CD4-positive, alpha-beta memory T cell (primary cell): Measurements from ENCODE around the gene TGFBR1. TPM values are rescaled to one million over a fixed set of nuclear protein-coding genes. Genes with fewer than 3 reads are reported as not detected.

Source experiments
- CTCF ChIA-PET: fragments of 350-600 bp; sonication (Branson Sonifier 250); formaldehyde crosslinking; loops from one replicate; lab custom pipeline; 2021; ENCODE audit warnings: inconsistent platforms; ENCODE audit not compliant: partially characterized antibody; lab: Charles Lee
- POLR2A ChIA-PET: fragments of 350-600 bp; sonication (Branson Sonifier 250); formaldehyde crosslinking; loops from one replicate; lab custom pipeline; 2021; ENCODE audit not compliant: partially characterized antibody; lab: Charles Lee
- DNase-seq, 5 donors: peaks; one replicate each; pipeline versions ENCODE4 v3.0.0 to v3.0.0-alpha.2; 2020 to 2022; ENCODE audit warnings: mixed read lengths in 1 of 5
- H3K27ac ChIP-seq: one replicate; pipeline ENCODE4 v1.7.0; 2013; ENCODE audit warnings: low read depth, low read length
- H3K27me3 ChIP-seq: 2 replicates; pipeline ENCODE4 v1.7.0; 2013; ENCODE audit warnings: mild to moderate bottlenecking, low read length, moderate library complexity; ENCODE audit not compliant: insufficient read depth
- H3K36me3 ChIP-seq: 2 replicates; pipeline ENCODE4 v1.7.0; 2013; ENCODE audit warnings: mild to moderate bottlenecking, low read length, moderate library complexity; ENCODE audit not compliant: insufficient read depth
- H3K4me1 ChIP-seq: 2 replicates; pipeline ENCODE4 v1.7.0; 2013; ENCODE audit warnings: mild to moderate bottlenecking, low read length, moderate library complexity; ENCODE audit not compliant: insufficient read depth
- H3K4me3 ChIP-seq, 2 donors: one replicate each; pipeline ENCODE4 v1.7.0; 2013; ENCODE audit warnings: low read length in 2 of 2, mild to moderate bottlenecking in 1 of 2
- H3K9me3 ChIP-seq, 2 donors: one replicate each; pipeline ENCODE4 v1.7.0; 2013; ENCODE audit warnings: low read length in 2 of 2, control low read depth in 1 of 2; ENCODE audit not compliant: control insufficient read depth in 1 of 2
- H3K27ac Mint-ChIP-seq, 7 donors: one replicate each; pipeline ENCODE4 v1.8.0; 2020 to 2021; ENCODE audit warnings: mixed read lengths in 7 of 7, mild to moderate bottlenecking in 6 of 7, inconsistent platforms in 3 of 7, moderate library complexity in 3 of 7
- H3K27me3 Mint-ChIP-seq, 2 donors: one replicate each; pipeline ENCODE4 v1.8.0; 2020 to 2021; ENCODE audit warnings: mixed read lengths in 2 of 2
- H3K36me3 Mint-ChIP-seq, 2 donors: one replicate each; pipeline ENCODE4 v1.8.0; 2020 to 2021; ENCODE audit warnings: mixed read lengths in 2 of 2, inconsistent platforms in 1 of 2, mild to moderate bottlenecking in 1 of 2
- H3K4me1 Mint-ChIP-seq, 4 donors: one replicate each; pipeline ENCODE4 v1.8.0; 2020 to 2021; ENCODE audit warnings: mixed read lengths in 4 of 4, mild to moderate bottlenecking in 1 of 4
- H3K4me3 Mint-ChIP-seq, 8 donors: one replicate each; pipeline ENCODE4 v1.8.0; 2020 to 2021; ENCODE audit warnings: mixed read lengths in 8 of 8, mild to moderate bottlenecking in 7 of 8, moderate library complexity in 6 of 8, inconsistent platforms in 3 of 8
- H3K9me3 Mint-ChIP-seq, 8 donors: one replicate each; pipeline ENCODE4 v1.8.0; 2020 to 2021; ENCODE audit warnings: mixed read lengths in 8 of 8, mild to moderate bottlenecking in 5 of 8, inconsistent platforms in 3 of 8, moderate library complexity in 1 of 8
- intact Hi-C: fragments of 100-400 bp; cut with micrococcal nuclease; formaldehyde crosslinking; loops from one replicate; pipeline ENCODE4 v1.15.1; 2023
- polyA plus RNA-seq, 2 donors: library from polyadenylated mRNA; unstranded; fragments of 300-500 nt; fragmentation: Illumina TruSeq; gene quantifications; one replicate each; pipeline ENCODE4 v1.2.3, GENCODE V29; 2021
- total RNA-seq, 2 experiments: library from RNA; stranded (reverse); gene quantifications; one replicate each; pipeline ENCODE4 v1.2.3, GENCODE V29; 2021

TGFBR1 gene
- total and polyA plus RNA-seq, 4 experiments from 2014 or later = 19.1 to 27.4 (median 23.9) TPM

- no peak for DNase-seq
- ChIA-PET CTCF (interaction anchor here (1.0 to 1.8 kb wide), 3 partner anchors 67 to 76 kb away, joined by 3 to 4 read pairs (median 4); no protein-coding TSS in a partner anchor), POLR2A (interaction anchor here (0.6 to 7.2 kb wide), 2 partner anchors 15 to 81 kb away, joined by 3 to 58 read pairs; no protein-coding TSS in a partner anchor)
- Histone ChIP-seq H3K4me3 (no peak overlapping the region), H3K4me1 (peaks cover 37% of the 10 kb centered on the region), H3K9me3 (no peaks in the 10 kb centered on the region), H3K27me3 (no peaks in the 10 kb centered on the region), H3K27ac (no peak overlapping the region), H3K36me3 (no peaks in the 10 kb centered on the region)
- intact Hi-C loops = no loop called here
- Mint-ChIP-seq H3K4me1 (peaks cover 33 to 82% (median 55%) of the 10 kb centered on the region in 4 donors), H3K4me3 (no peak overlapping the region), H3K36me3 (no peaks in the 10 kb centered on the region), H3K27ac (peak overlapping the region in 6 of 7 donors; percentile 6 to 73 (median 40)), H3K27me3 (no peaks in the 10 kb centered on the region), H3K9me3 (peaks cover 0 to 2% (median 0%) of the 10 kb centered on the region in 8 donors)
Measured at GRCh38 chr9:99074902-99075245, 30.0 kb upstream of the TGFBR1 start.

DNA sequence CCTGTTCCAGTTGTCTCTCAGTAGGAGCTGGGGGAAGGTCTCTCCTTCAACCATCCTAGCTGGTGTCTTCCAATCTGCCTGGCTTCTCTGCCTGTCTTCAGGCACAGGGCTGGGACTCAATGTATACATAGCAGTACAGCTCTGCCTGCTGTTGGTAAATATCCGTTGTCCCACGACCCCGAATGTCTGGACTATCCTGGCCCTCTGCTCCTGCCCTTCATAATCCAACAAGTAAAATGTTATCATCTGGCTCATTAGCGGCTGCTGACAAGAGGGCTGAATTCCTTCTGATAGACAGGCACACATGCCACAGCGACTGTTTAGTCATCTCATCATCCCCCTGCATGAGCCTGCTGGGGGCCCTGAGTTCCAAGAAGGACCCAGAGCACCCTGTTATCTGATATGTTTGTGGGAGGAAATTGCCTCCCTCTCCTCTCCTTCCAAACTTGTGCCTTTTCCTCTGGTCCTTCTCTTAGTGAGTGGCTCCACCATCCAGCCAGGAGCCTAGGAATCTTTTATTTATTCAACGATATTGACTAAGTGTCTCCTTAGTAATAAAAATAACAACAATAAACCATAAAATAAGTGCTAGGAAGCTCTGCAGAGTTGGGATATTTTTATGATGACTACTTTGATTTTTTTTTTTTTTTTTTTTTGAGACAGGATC lies 29.5 kb upstream of the TGFBR1 start:
- H3K27ac Mint-ChIP-seq = peak overlapping the region in 6 of 7 donors; percentile 5 to 89 (median 72)
- peaks cover 33 to 77% (median 54%) of the 10 kb centered on the region in 4 donors for H3K4me1 Mint-ChIP-seq
- intact Hi-C loops = no loop called here

GRCh38 chr9:99076030-99076429 lies 28.9 kb upstream of the TGFBR1 start:
- Histone ChIP-seq H3K9me3 (no peaks in the 10 kb centered on the region), H3K4me1 (peaks cover 36% of the 10 kb centered on the region), H3K27me3 (no peaks in the 10 kb centered on the region), H3K36me3 (no peaks in the 10 kb centered on the region), H3K4me3 (no peak overlapping the region), H3K27ac (no peak overlapping the region)
- H3K36me3 Mint-ChIP-seq = no peaks in the 10 kb centered on the region
- CTCF ChIA-PET = interaction anchor here (1.0 to 1.8 kb wide), 8 partner anchors 17 to 77 kb away, joined by 3 to 11 read pairs (median 4); partner anchors contain the start of gene TGFBR1
- H3K4me3 Mint-ChIP-seq = peak overlapping the region in 4 of 8 donors; percentile 1 to 81 (median 40)
- no peak for DNase-seq
- intact Hi-C loops = loop anchor here (2.0 kb wide), 2 partner anchors 17 to 29 kb away; partner anchors contain the start of gene TGFBR1
- peaks cover 32 to 72% (median 49%) of the 10 kb centered on the region in 4 donors for H3K4me1 Mint-ChIP-seq
- H3K9me3 Mint-ChIP-seq = peaks cover 0 to 2% (median 0%) of the 10 kb centered on the region in 8 donors
- peak overlapping the region; percentile 1 to 93 (median 72) for H3K27ac Mint-ChIP-seq
- no peaks in the 10 kb centered on the region for H3K27me3 Mint-ChIP-seq
- POLR2A ChIA-PET = interaction anchor here (0.9 to 7.2 kb wide), 10 partner anchors 17 to 49 kb away, joined by 3 to 58 read pairs (median 4); partner anchors contain the start of gene TGFBR1

More for the DNA sequence above, 29.5 kb upstream of the TGFBR1 start:
- Histone ChIP-seq H3K4me3 (no peak overlapping the region), H3K27me3 (no peaks in the 10 kb centered on the region), H3K36me3 (no peaks in the 10 kb centered on the region), H3K4me1 (peaks cover 36% of the 10 kb centered on the region), H3K9me3 (no peaks in the 10 kb centered on the region), H3K27ac (no peak overlapping the region)
- DNase-seq = no peak
- H3K27me3 Mint-ChIP-seq = no peaks in the 10 kb centered on the region
- POLR2A ChIA-PET = interaction anchor here (1.8 to 7.2 kb wide), 2 partner anchors 16 to 29 kb away, joined by 18 to 58 read pairs; partner anchors contain the start of gene TGFBR1
- peaks cover 0 to 2% (median 0%) of the 10 kb centered on the region in 8 donors for H3K9me3 Mint-ChIP-seq
- no peaks in the 10 kb centered on the region for H3K36me3 Mint-ChIP-seq
- CTCF ChIA-PET = interaction anchor here (1.0 to 1.8 kb wide), 6 partner anchors 16 to 77 kb away, joined by 3 to 11 read pairs (median 4); no protein-coding TSS in a partner anchor
- H3K4me3 Mint-ChIP-seq = peak overlapping the region in 1 of 8 donors; percentile 22

GRCh38 chr9:99076483-99077171 lies 28.3 kb upstream of the TGFBR1 start:
- Mint-ChIP-seq H3K36me3 (no peaks in the 10 kb centered on the region), H3K27ac (peak overlapping the region; percentile 72 to 94 (median 82)), H3K4me1 (peaks cover 32 to 66% (median 47%) of the 10 kb centered on the region in 4 donors), H3K27me3 (no peaks in the 10 kb centered on the region), H3K9me3 (peaks cover 0 to 2% (median 0%) of the 10 kb centered on the region in 8 donors), H3K4me3 (peak overlapping the region; percentile 31 to 81 (median 65))
- POLR2A ChIA-PET = interaction anchor here (0.9 to 7.2 kb wide), 11 partner anchors 9 to 50 kb away, joined by 3 to 58 read pairs (median 4); partner anchors contain the start of gene TGFBR1
- no peaks in the 10 kb centered on the region for H3K36me3 ChIP-seq
- CTCF ChIA-PET = interaction anchor here (0.7 to 1.6 kb wide), 10 partner anchors 12 to 77 kb away, joined by 3 to 11 read pairs (median 4); partner anchors contain the start of gene TGFBR1
- DNase-seq = peak; percentile 39 to 61 (median 50)
- no peaks in the 10 kb centered on the region for H3K27me3 ChIP-seq
- no peak overlapping the region for H3K4me3 ChIP-seq
- peak overlapping the region; percentile 8 for H3K27ac ChIP-seq
- H3K4me1 ChIP-seq = peaks cover 36% of the 10 kb centered on the region
- intact Hi-C loops = loop anchor here (2.0 kb wide), 2 partner anchors 18 to 28 kb away; partner anchors contain the start of gene TGFBR1
- no peaks in the 10 kb centered on the region for H3K9me3 ChIP-seq

- H3K36me3 Mint-ChIP-seq = no peaks in the 10 kb centered on the region
- peak overlapping the region in 3 of 7 donors; percentile 9 to 38 (median 29) for H3K27ac Mint-ChIP-seq
- ChIA-PET CTCF (interaction anchor here (1.5 to 1.7 kb wide), 2 partner anchors 10 to 78 kb away, joined by 3 to 5 read pairs; no protein-coding TSS in a partner anchor), POLR2A (interaction anchor here (7.2 kb wide), 1 partner anchor 19 kb away, joined by 58 read pairs; no protein-coding TSS in a partner anchor)
- Histone ChIP-seq H3K4me1 (peaks cover 36% of the 10 kb centered on the region), H3K9me3 (no peaks in the 10 kb centered on the region), H3K36me3 (no peaks in the 10 kb centered on the region), H3K4me3 (no peak overlapping the region), H3K27ac (no peak overlapping the region), H3K27me3 (no peaks in the 10 kb centered on the region)
- H3K9me3 Mint-ChIP-seq = no peaks in the 10 kb centered on the region
- H3K4me3 Mint-ChIP-seq = peak overlapping the region in 1 of 8 donors; percentile 38
- intact Hi-C loops = no loop called here
- no peak for DNase-seq
- peaks cover 28 to 57% (median 42%) of the 10 kb centered on the region in 4 donors for H3K4me1 Mint-ChIP-seq
- H3K27me3 Mint-ChIP-seq = no peaks in the 10 kb centered on the region
Measured at GRCh38 chr9:99078717-99079116, 26.2 kb upstream of the TGFBR1 start.

GRCh38 chr9:99079542-99079941 lies 25.4 kb upstream of the TGFBR1 start:
- intact Hi-C loops = no loop called here
- Histone ChIP-seq H3K4me3 (no peak overlapping the region), H3K36me3 (no peaks in the 10 kb centered on the region), H3K27ac (no peak overlapping the region), H3K4me1 (peaks cover 36% of the 10 kb centered on the region), H3K9me3 (no peaks in the 10 kb centered on the region), H3K27me3 (no peaks in the 10 kb centered on the region)
- no peaks in the 10 kb centered on the region for H3K36me3 Mint-ChIP-seq
- H3K27me3 Mint-ChIP-seq = no peaks in the 10 kb centered on the region
- H3K4me3 Mint-ChIP-seq = no peak overlapping the region
- ChIA-PET CTCF (interaction anchor here (1.1 to 1.7 kb wide), 3 partner anchors 9 to 105 kb away, joined by 3 to 5 read pairs (median 3); no protein-coding TSS in a partner anchor), POLR2A (interaction anchor here (0.6 to 7.2 kb wide), 2 partner anchors 20 to 67 kb away, joined by 3 to 58 read pairs; no protein-coding TSS in a partner anchor)
- H3K4me1 Mint-ChIP-seq = peaks cover 28 to 52% (median 38%) of the 10 kb centered on the region in 4 donors
- no peak for DNase-seq
- no peaks in the 10 kb centered on the region for H3K9me3 Mint-ChIP-seq
- peak overlapping the region in 2 of 7 donors; percentile 31 to 62 for H3K27ac Mint-ChIP-seq
